ENCODE measurements around the gene ZNF74.
"Not testable (repeated sequence)": the region's sequence is repeated elsewhere in the genome, so short reads cannot be mapped to it uniquely, and the experiment has no call there.

Gene ZNF74

DNA sequence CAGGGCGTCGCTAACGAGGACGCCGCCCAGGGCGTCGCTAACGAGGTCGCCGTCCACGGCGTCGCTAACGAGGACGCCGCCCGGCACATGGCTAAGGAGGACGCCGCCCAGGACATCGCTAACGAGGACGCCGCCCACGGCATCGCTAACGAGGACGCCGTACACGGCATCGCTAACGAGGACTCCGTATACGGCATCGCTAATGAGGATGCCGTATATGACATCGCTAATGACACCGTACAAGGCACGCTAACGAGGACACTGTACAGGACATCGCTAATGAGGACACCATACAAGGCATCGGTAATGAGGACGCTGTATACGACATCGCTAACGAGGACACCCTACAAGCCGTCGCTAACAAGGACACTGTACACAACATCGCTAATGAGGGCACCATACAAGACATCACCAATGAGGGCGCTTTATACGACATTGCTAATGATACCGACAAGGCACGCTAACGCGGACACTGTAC lies 32.2 kb upstream of the ZNF74 start:
- not testable (repeated sequence) for H3K27ac ChIP-seq; H3K4me3 ChIP-seq (ENCODE audit: low read depth in 1 of 2, low read length in 1 of 2); H3K4me1 ChIP-seq (ENCODE audit: control insufficient read depth in 1 of 2, insufficient read depth in 1 of 2, low read depth in 1 of 2, low read length in 1 of 2); H3K36me3 ChIP-seq; H3K9me3 ChIP-seq; H3K27me3 ChIP-seq

DNA sequence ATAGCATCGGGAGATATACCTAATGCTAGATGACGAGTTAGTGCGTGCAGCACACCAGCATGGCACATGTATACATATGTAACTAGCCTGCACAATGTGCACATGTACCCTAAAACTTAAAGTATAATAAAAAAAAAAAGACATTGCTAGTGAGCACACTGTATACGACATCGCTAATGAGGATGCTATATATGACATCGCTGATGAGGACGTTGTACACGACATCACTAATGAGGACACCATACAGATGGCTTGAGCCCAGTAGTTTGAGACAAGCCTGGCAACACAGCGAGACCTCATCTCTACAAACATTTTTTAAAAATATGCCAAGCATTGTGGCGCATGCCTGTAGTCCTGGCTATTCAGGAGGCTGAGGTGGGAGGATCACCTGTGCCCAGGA lies 31.5 kb upstream of the ZNF74 start:
- not testable (repeated sequence) for H3K4me3 ChIP-seq (ENCODE audit: low read depth in 1 of 2, low read length in 1 of 2); H3K9me3 ChIP-seq; H3K27ac ChIP-seq; H3K4me1 ChIP-seq (ENCODE audit: control insufficient read depth in 1 of 2, insufficient read depth in 1 of 2, low read depth in 1 of 2, low read length in 1 of 2); H3K36me3 ChIP-seq; H3K27me3 ChIP-seq

- not testable (repeated sequence) for H3K27ac ChIP-seq; H3K4me3 ChIP-seq (ENCODE audit: low read depth in 1 of 2, low read length in 1 of 2); H3K4me1 ChIP-seq (ENCODE audit: control insufficient read depth in 1 of 2, insufficient read depth in 1 of 2, low read depth in 1 of 2, low read length in 1 of 2); H3K9me3 ChIP-seq; H3K27me3 ChIP-seq; H3K36me3 ChIP-seq
Observed at GRCh38 chr22:20364335-20365260, 29.4 kb upstream of the ZNF74 start.

GRCh38 chr22:20366841-20367240 lies 27.1 kb upstream of the ZNF74 start:
- H3K9me3 ChIP-seq; H3K36me3 ChIP-seq; H3K4me3 ChIP-seq (ENCODE audit: low read depth in 1 of 2, low read length in 1 of 2); H3K27ac ChIP-seq; H3K27me3 ChIP-seq; H3K4me1 ChIP-seq (ENCODE audit: control insufficient read depth in 1 of 2, insufficient read depth in 1 of 2, low read depth in 1 of 2, low read length in 1 of 2): not testable (repeated sequence)

- H3K36me3 ChIP-seq; H3K9me3 ChIP-seq; H3K27ac ChIP-seq; H3K4me1 ChIP-seq (ENCODE audit: control insufficient read depth in 1 of 2, insufficient read depth in 1 of 2, low read depth in 1 of 2, low read length in 1 of 2); H3K4me3 ChIP-seq (ENCODE audit: low read depth in 1 of 2, low read length in 1 of 2); H3K27me3 ChIP-seq: not testable (repeated sequence)
Observed at GRCh38 chr22:20368875-20369274, 25.1 kb upstream of the ZNF74 start.

DNA sequence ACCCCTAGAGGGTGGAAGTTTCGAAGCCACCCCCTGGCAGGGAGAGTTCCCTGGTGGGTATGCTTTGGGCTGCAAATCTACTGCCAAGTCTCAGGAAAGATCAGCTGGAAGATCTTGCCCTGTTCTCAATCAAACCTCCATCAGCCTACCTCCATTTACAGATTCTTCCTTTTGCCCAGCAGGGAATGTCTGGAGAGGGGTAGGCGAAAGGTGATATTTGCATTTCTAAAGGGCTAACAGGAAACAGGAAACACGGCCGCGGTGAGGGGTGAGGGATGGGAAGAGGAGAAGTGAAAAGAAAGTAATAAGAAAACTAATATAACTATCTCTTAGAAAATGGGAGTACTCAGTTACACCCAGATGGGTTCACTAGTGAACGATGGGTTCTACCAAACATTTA lies 22.3 kb upstream of the ZNF74 start:
- not testable (repeated sequence) for H3K4me1 ChIP-seq (ENCODE audit: control insufficient read depth in 1 of 2, insufficient read depth in 1 of 2, low read depth in 1 of 2, low read length in 1 of 2); H3K27ac ChIP-seq; H3K4me3 ChIP-seq (ENCODE audit: low read depth in 1 of 2, low read length in 1 of 2); H3K36me3 ChIP-seq; H3K27me3 ChIP-seq; H3K9me3 ChIP-seq

GRCh38 chr22:20372406-20372854 lies 21.5 kb upstream of the ZNF74 start:
- not testable (repeated sequence) for H3K27me3 ChIP-seq; H3K27ac ChIP-seq; H3K9me3 ChIP-seq; H3K4me3 ChIP-seq (ENCODE audit: low read depth in 1 of 2, low read length in 1 of 2); H3K4me1 ChIP-seq (ENCODE audit: control insufficient read depth in 1 of 2, insufficient read depth in 1 of 2, low read depth in 1 of 2, low read length in 1 of 2); H3K36me3 ChIP-seq

DNA sequence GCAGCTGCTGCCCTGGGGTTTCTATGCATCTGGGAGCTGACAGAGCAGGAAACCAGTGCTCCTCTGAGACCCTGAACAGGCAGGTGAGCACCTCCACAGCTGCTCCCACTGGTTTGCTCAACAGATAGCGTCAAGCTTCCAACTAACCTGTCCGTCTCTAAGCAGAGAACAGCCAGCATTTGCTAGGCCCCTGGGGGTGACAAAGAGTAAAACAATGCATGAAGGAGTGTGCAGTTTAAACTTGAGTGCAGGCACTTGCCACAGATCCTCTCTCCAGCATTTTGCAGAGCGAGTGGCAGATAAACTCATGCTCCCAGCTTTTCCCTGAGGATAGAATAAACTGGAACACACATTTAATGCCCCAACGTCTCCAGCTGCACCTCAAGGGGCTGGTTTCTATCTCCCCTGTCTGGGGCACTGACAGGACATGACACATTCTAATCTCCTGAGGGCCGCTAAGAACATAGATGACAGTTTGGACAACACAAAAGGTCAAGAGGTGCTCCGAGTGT lies 20.7 kb upstream of the ZNF74 start:
- H3K27me3 ChIP-seq; H3K4me1 ChIP-seq (ENCODE audit: control insufficient read depth in 1 of 2, insufficient read depth in 1 of 2, low read depth in 1 of 2, low read length in 1 of 2); H3K27ac ChIP-seq; H3K4me3 ChIP-seq (ENCODE audit: low read depth in 1 of 2, low read length in 1 of 2); H3K9me3 ChIP-seq; H3K36me3 ChIP-seq: not testable (repeated sequence)

DNA sequence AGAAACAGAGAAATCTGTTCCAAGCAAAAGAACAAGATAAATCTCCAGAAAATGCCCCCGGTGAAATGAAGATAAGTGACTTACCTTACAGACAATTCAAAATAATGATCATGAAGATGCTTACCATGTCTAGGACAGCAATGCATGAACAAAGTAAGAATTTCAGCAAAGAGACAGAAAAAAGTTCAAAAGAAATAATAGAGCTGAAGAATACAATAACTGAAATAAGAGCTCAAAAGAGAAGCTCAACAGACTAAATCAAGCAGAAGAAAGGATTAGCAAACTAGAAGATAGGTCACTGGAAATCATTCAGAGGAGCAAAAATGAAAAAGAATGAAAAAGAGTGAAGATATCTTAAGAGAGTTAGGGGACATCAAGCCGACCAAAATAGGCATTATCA lies 19.8 kb upstream of the ZNF74 start:
- H3K27ac ChIP-seq, H3K9me3 ChIP-seq: not testable (repeated sequence)

DNA sequence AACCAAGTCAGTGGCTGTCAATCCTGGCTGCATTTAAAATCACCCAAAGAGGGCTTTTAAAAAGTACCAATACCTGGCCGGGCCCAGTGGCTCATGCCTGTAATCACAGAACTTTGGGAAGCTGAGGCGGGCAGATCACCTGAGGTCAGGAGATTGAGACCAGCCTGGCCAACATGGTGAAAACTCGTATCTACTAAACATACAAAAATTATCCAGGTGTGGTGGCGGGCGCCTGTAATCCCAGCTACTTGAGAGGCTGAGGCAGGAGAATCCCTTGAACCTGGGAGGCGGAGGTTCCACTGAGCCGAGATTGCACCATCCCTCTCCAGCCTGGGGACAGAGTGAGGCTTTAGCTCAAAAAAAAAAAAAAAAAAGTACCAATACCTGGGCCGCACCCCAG lies 17.7 kb upstream of the ZNF74 start:
- not testable (repeated sequence) for H3K9me3 ChIP-seq; H3K27me3 ChIP-seq; H3K4me1 ChIP-seq (ENCODE audit: control insufficient read depth in 1 of 2, insufficient read depth in 1 of 2, low read depth in 1 of 2, low read length in 1 of 2); H3K4me3 ChIP-seq (ENCODE audit: low read depth in 1 of 2, low read length in 1 of 2); H3K36me3 ChIP-seq; H3K27ac ChIP-seq

More for the DNA sequence above, 19.8 kb upstream of the ZNF74 start:
- H3K27me3 ChIP-seq; H3K36me3 ChIP-seq; H3K4me3 ChIP-seq (ENCODE audit: low read depth in 1 of 2, low read length in 1 of 2); H3K4me1 ChIP-seq (ENCODE audit: control insufficient read depth in 1 of 2, insufficient read depth in 1 of 2, low read depth in 1 of 2, low read length in 1 of 2): not testable (repeated sequence)

- H3K27ac ChIP-seq; H3K4me3 ChIP-seq (ENCODE audit: low read depth in 1 of 2, low read length in 1 of 2); H3K4me1 ChIP-seq (ENCODE audit: control insufficient read depth in 1 of 2, insufficient read depth in 1 of 2, low read depth in 1 of 2, low read length in 1 of 2); H3K9me3 ChIP-seq; H3K36me3 ChIP-seq; H3K27me3 ChIP-seq: not testable (repeated sequence)
Observed at GRCh38 chr22:20376983-20377382, 17.0 kb upstream of the ZNF74 start.
